Stimulated activated CD4-positive, alpha-beta T cell treated with anti-CD3 and anti-CD28 coated beads, Interleukin-12 subunit alpha, Interleukin-12 subunit beta, amount 100 ng/mL, for 48 hours (primary cell): ENCODE measurements around the gene CCDC185.
"Not testable (repeated sequence)": the region's sequence is repeated elsewhere in the genome, so short reads cannot be mapped to it uniquely, and the experiment has no call there.

Source experiments
- DNase-seq, 3 donors: peaks; one replicate each; pipeline ENCODE4 v3.0.0-alpha.2; 2020; ENCODE audit warnings: low read depth in 2 of 3, low spot score in 1 of 3

The CCDC185 gene

GRCh38 chr1:223394242-223394641, 1.0 kb downstream of the CCDC185 start:
- DNase-seq = no peak

- no peak for DNase-seq
Measured at GRCh38 chr1:223394706-223395105, 1.5 kb downstream of the CCDC185 start.

- DNase-seq = not testable (repeated sequence)
Measured at GRCh38 chr1:223399393-223399792, 6.2 kb downstream of the CCDC185 start.

DNA sequence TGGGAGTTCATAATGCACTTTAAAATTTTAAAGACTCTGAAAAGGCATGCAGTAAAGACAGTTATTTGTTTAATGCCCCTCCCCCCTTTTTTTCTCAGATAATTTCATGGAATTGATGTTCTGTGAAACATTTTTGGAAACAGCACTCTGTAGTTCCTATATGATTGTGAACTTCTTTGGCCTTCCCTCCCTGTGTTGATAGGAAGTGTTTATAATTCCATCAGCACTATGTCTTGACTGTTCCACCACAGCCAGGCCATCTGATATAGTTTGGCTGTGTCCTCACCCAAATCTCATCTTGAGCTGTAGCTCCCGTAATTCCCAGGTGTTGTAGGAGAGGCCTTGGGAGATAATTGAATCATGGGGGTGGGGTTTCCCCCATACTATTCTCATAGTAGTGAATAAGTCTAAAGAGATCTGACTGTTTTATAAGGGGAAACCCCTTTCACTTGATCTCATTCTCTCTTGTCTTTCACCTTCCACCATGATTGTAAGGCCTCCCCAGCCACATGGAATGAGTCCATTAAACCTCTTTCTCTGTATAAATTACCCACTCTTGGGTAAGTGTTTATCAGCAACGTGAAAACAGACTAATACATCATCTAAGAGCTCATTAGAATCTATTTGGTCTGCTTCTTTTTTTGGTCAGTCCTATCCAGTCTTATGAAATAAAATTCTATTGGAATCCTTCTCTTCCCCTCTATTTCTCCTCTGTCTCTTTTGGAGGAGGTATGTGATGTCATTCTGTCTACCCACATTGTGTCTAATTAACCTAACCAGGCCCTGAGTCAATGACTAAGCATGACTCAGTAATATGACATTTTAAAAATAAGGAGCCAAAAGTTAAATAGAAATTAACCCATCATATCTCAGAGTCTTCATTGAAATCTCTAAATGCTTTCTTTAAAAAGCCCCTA, 8.9 kb downstream of the CCDC185 start:
- no peak for DNase-seq

- no peak for DNase-seq
Measured at GRCh38 chr1:223402790-223403142, 9.6 kb downstream of the CCDC185 start.

DNA sequence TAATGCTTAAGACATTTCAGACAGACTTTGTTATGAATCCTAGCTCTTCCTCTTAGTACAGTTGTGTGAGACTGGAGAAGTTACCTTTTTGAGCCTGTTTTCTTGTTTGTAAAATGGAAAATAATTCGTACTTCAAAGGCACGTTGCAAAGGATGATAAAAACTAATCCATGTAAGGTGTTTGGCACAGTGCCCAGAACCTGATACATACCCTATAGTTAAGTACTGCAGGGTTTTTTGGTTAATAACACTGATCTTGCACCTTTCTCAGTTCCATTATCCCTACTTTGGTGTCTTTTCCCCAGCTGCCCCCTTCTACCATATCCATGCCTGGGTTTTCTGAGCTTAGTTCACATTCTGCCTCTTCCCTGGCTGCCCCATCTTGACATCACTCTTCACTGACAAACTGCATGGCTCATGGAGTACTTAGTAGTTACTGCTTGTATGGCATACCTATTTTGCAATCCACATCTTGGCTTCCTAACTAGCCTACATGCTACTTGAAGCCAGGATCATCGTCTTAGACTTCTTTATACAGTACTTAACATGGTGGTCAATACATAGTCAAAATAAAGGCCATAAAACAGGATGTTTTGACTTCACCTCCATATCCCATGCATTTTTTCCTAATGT, 10.1 kb downstream of the CCDC185 start:
- no peak for DNase-seq

GRCh38 chr1:223405507-223405906, 12.3 kb downstream of the CCDC185 start:
- no peak for DNase-seq

DNA sequence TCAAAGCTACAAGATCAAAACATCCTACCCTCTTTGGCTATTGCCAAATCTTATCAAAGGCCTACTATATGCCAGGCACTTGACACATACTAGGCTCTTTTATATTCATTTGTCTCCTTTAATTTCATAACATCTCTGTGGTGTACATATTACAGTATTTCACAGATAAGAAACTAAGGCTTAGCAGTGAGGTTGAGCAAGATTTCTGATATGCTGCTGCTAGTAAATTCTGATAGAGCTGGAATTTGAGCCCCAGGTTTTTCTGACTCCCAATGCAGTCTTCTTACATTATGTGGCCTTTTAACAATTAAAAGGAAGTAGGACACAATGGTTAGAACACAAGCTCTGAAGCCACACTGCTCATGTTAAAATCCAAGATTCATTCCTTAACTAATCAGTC, 16.8 kb downstream of the CCDC185 start:
- DNase-seq = no peak

- DNase-seq = no peak
Measured at GRCh38 chr1:223411309-223411708, 18.1 kb downstream of the CCDC185 start.

DNA sequence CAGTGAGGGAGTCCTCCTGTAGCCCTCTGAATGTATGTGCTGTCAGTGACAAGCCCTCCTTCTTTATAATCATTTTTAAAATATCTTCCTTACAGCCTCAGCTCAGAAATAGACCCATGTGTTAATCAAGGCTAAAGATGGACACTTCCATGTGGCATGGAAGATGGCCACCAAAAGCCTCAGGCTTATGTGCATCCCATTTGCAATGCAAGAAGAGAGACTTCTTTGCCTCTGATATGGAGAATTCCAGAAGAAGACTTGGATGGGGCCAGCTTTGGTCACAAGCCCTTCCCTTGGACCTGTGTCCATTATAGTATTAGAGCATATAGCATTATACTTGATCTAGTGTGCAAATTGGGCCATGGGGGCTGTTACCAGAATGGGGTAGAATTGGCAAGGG, 18.5 kb downstream of the CCDC185 start:
- DNase-seq = no peak

GRCh38 chr1:223413216-223413615, 20.0 kb downstream of the CCDC185 start:
- DNase-seq = no peak

DNA sequence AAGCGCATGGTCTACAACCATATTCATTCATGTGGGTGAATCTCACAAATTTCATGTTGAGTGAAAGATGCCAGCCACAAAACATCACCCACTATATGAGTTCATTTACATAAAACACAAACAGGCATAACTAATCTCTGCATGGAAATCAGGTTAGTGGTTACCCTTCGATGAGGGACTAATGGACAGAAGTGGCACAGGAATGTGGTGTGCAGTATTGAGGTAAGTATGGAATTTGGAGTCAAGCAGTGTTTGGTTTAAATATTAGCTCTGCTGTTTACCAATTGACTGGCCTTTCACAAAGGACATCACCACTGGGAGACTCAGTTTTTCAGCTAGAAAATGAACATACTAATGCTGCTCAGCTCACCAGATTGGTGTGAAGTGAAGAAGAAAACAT, 24.2 kb downstream of the CCDC185 start:
- no peak for DNase-seq

- DNase-seq = no peak
Measured at GRCh38 chr1:223417903-223418663, 24.9 kb downstream of the CCDC185 start.

GRCh38 chr1:223419115-223419514, 25.9 kb downstream of the CCDC185 start:
- DNase-seq = no peak

DNA sequence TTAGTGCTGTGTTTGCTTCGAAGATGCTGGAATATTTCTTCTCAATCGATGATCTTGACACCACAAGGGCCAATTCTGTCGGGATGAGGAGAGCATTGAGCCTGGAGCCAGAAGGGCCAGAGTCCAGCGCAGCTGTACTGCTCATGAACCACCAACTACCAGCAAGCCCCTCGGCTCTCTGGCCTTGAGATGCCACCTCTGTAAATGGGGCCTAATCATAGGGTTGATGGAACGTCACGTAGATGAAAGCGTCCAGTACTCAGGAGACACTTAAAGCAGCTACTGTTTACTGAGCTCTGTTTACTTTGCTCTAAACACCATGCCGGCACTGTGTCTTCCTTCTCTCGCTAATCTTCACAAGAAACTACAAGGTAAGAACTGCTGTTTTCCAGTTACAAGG, 26.3 kb downstream of the CCDC185 start:
- no peak for DNase-seq

- no peak for DNase-seq
Measured at GRCh38 chr1:223421025-223421424, 27.8 kb downstream of the CCDC185 start.

- DNase-seq = no peak
Measured at GRCh38 chr1:223421676-223422075, 28.5 kb downstream of the CCDC185 start.

DNA sequence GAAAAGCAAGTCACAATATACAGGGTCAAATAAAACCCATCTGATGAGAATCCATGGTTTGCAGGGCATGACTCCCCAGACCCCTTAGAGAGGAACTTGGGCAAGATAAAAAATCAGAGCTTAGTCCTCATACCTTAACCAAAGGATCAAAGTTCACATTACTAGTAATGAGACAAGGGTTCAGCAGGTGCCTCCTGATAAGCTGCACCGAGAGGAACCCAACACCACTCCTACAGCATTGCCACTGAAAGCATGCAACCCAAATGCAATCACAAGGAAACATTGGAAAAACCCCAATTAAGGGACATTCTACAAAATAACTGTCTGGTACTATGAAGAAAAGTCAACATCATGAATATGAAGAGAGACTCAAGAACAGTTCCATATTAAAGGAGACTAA, 29.7 kb downstream of the CCDC185 start:
- no peak for DNase-seq

GRCh38 chr1:223423641-223424233, 30.5 kb downstream of the CCDC185 start:
- DNase-seq = no peak

- no peak for DNase-seq
Measured at GRCh38 chr1:223425550-223425949, 32.3 kb downstream of the CCDC185 start.

- no peak for DNase-seq
Measured at GRCh38 chr1:223426936-223427335, 33.7 kb downstream of the CCDC185 start.
